Measurements from ENCODE around the gene HNRNPU.

HNRNPU gene

GRCh38 chr1:244864253-244865027, at the start of gene HNRNPU:
Gene HNRNPU (minus strand): TSS chr1:244864543. CDS start chr1:244864307, 236 bp downstream.
- H3K4me3 ChIP-seq (ENCODE audit: low read length): peak within 1 kb of the TSS; percentile 93
- TF ChIP-seq CTCF (IDR thresholded peaks at IDR 0.05; ENCODE audit: insufficient read depth, low read depth, low read length, missing control alignments): no peak
- DNase-seq (ENCODE audit: low read depth): peak; percentile 98

GRCh38 chr1:244913806-244914205, 49.5 kb upstream of the HNRNPU start:
- TF ChIP-seq CTCF (IDR thresholded peaks at IDR 0.05; ENCODE audit: insufficient read depth, low read depth, low read length, missing control alignments): no peak
- no peak for DNase-seq (ENCODE audit: low read depth)
- H3K4me3 ChIP-seq (ENCODE audit: low read length): no peak overlapping the region

GRCh38 chr1:244904119-244904518, 39.8 kb upstream of the HNRNPU start:
- no peak for DNase-seq (ENCODE audit: low read depth)
- TF ChIP-seq CTCF (IDR thresholded peaks at IDR 0.05; ENCODE audit: insufficient read depth, low read depth, low read length, missing control alignments): no peak
- H3K4me3 ChIP-seq (ENCODE audit: low read length): no peak overlapping the region

GRCh38 chr1:244901400-244902015, 37.2 kb upstream of the HNRNPU start:
- no peak for DNase-seq (ENCODE audit: low read depth)
- H3K4me3 ChIP-seq (ENCODE audit: low read length): no peak overlapping the region
- TF ChIP-seq CTCF (IDR thresholded peaks at IDR 0.05; ENCODE audit: insufficient read depth, low read depth, low read length, missing control alignments): no peak

- DNase-seq (ENCODE audit: low read depth): no peak
- no peak overlapping the region for H3K4me3 ChIP-seq (ENCODE audit: low read length)
- TF ChIP-seq CTCF (IDR thresholded peaks at IDR 0.05; ENCODE audit: insufficient read depth, low read depth, low read length, missing control alignments): no peak
Observed at GRCh38 chr1:244897476-244898254, 33.3 kb upstream of the HNRNPU start.

GRCh38 chr1:244896550-244896949, 32.2 kb upstream of the HNRNPU start:
- DNase-seq (ENCODE audit: low read depth): peak; percentile 39
- TF ChIP-seq CTCF (IDR thresholded peaks at IDR 0.05; ENCODE audit: insufficient read depth, low read depth, low read length, missing control alignments): no peak
- no peak overlapping the region for H3K4me3 ChIP-seq (ENCODE audit: low read length)

Measured in epithelial cell of esophagus (primary cell).